HG03196 (cell line): ENCODE data around the gene RO60.

Source experiments
- ATAC-seq: cut with Tn5 transposase; IDR thresholded peaks from one replicate; pipeline ENCODE4 v1.9.1; 2021; ENCODE audit not compliant: unreplicated experiment

Gene RO60

GRCh38 chr1:193060406-193060805 is 994 bp downstream of the RO60 start:
- no peak for ATAC-seq

- ATAC-seq = no peak
Measured at GRCh38 chr1:193060938-193061337, 1.5 kb downstream of the RO60 start.

GRCh38 chr1:193062698-193063463 is 3.5 kb downstream of the RO60 start:
- ATAC-seq = no peak

- no peak for ATAC-seq
Measured at GRCh38 chr1:193065954-193066353, 6.5 kb downstream of the RO60 start.

- ATAC-seq = no peak
Measured at GRCh38 chr1:193066606-193067005, 7.2 kb downstream of the RO60 start.

- no peak for ATAC-seq
Measured at GRCh38 chr1:193068013-193068412, 8.6 kb downstream of the RO60 start.

- ATAC-seq = no peak
Measured at GRCh38 chr1:193069748-193070385, 10.5 kb downstream of the RO60 start.

GRCh38 chr1:193070386-193070753 is 11.0 kb downstream of the RO60 start:
- peak; percentile 36 for ATAC-seq

GRCh38 chr1:193070942-193071341 is 11.5 kb downstream of the RO60 start:
- peak; percentile 49 for ATAC-seq

- ATAC-seq = no peak
Measured at GRCh38 chr1:193077991-193078390, 18.6 kb downstream of the RO60 start.

GRCh38 chr1:193079187-193079586 is 19.8 kb downstream of the RO60 start:
- ATAC-seq = no peak

- ATAC-seq = peak; percentile 89
Measured at GRCh38 chr1:193083365-193084088, 24.1 kb downstream of the RO60 start.

GRCh38 chr1:193085263-193085662 is 25.9 kb downstream of the RO60 start:
- no peak for ATAC-seq

- ATAC-seq = no peak
Measured at GRCh38 chr1:193086342-193086741, 26.9 kb downstream of the RO60 start.

- ATAC-seq = no peak
Measured at GRCh38 chr1:193087893-193088292, 28.5 kb downstream of the RO60 start.

GRCh38 chr1:193090865-193091264 is 31.5 kb downstream of the RO60 start:
- no peak for ATAC-seq

- no peak for ATAC-seq
Measured at GRCh38 chr1:193094112-193094511, 34.7 kb downstream of the RO60 start.

- ATAC-seq = no peak
Measured at GRCh38 chr1:193102662-193103061, 43.2 kb downstream of the RO60 start.

- no peak for ATAC-seq
Measured at GRCh38 chr1:193103759-193104501, 44.5 kb downstream of the RO60 start.

GRCh38 chr1:193104502-193104906 is 45.1 kb downstream of the RO60 start:
- peak; percentile 26 for ATAC-seq
